ENCODE data around the gene KCNIP1.

DNA sequence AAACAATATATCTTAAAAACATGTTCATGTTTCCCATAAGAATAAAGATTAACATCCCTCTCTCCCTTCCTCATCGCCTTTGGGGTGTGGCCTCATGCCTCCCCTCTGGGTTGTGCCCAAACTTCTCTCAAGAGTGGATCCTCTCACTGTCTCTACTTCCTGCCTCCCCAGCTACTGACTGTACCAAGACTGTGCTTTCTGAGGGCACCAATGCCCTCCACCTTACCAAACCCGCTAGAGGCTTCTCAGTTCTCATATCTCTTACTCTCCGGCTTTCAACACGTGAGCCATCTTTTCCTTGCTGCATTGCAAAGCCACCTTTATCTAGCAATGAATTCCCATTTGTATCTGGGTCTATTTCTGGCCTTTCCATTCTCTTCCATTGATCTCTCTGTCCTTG lies 34.4 kb upstream of the KCNIP1 start:
- TF ChIP-seq CTCF (IDR thresholded peaks at IDR 0.05) (no peak), MAX (IDR thresholded peaks at IDR 0.05) (no peak), E2F6 (IDR thresholded peaks at IDR 0.05; ENCODE audit: borderline replicate concordance, low read depth) (no peak), HOXB5 (CRISPR knock-in tag; IDR thresholded peaks at IDR 0.05) (no peak)
- TF ChIP-seq, protein P1, sequence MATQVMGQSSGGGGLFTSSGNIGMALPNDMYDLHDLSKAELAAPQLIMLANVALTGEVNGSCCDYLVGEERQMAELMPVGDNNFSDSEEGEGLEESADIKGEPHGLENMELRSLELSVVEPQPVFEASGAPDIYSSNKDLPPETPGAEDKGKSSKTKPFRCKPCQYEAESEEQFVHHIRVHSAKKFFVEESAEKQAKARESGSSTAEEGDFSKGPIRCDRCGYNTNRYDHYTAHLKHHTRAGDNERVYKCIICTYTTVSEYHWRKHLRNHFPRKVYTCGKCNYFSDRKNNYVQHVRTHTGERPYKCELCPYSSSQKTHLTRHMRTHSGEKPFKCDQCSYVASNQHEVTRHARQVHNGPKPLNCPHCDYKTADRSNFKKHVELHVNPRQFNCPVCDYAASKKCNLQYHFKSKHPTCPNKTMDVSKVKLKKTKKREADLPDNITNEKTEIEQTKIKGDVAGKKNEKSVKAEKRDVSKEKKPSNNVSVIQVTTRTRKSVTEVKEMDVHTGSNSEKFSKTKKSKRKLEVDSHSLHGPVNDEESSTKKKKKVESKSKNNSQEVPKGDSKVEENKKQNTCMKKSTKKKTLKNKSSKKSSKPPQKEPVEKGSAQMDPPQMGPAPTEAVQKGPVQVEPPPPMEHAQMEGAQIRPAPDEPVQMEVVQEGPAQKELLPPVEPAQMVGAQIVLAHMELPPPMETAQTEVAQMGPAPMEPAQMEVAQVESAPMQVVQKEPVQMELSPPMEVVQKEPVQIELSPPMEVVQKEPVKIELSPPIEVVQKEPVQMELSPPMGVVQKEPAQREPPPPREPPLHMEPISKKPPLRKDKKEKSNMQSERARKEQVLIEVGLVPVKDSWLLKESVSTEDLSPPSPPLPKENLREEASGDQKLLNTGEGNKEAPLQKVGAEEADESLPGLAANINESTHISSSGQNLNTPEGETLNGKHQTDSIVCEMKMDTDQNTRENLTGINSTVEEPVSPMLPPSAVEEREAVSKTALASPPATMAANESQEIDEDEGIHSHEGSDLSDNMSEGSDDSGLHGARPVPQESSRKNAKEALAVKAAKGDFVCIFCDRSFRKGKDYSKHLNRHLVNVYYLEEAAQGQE (IDR thresholded peaks at IDR 0.05): no peak
